ENCODE measurements around the gene MB21D2.

DNA sequence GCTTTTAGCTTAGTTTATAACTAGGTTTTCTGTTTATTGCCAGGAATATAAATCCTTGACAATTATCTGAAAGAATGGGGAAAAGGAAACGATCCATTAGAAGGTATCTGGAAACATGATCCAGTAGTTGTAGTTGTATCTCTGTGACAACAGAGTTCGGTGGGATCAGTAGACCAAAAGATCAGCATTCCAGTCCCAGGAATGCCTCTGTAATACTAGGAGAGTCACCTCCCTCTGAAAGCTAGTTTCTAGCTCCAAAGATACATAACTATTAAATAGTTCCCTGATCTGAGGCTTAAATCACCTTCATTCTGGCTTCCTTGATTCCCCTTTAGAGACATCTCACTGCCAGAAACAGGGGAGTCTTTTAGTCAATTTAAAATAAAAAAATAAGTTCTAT lies 34.1 kb downstream of the MB21D2 start:
- TF ChIP-seq, protein P1, sequence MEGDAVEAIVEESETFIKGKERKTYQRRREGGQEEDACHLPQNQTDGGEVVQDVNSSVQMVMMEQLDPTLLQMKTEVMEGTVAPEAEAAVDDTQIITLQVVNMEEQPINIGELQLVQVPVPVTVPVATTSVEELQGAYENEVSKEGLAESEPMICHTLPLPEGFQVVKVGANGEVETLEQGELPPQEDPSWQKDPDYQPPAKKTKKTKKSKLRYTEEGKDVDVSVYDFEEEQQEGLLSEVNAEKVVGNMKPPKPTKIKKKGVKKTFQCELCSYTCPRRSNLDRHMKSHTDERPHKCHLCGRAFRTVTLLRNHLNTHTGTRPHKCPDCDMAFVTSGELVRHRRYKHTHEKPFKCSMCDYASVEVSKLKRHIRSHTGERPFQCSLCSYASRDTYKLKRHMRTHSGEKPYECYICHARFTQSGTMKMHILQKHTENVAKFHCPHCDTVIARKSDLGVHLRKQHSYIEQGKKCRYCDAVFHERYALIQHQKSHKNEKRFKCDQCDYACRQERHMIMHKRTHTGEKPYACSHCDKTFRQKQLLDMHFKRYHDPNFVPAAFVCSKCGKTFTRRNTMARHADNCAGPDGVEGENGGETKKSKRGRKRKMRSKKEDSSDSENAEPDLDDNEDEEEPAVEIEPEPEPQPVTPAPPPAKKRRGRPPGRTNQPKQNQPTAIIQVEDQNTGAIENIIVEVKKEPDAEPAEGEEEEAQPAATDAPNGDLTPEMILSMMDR (IDR thresholded peaks at IDR 0.05; ENCODE audit: insufficient read depth, low read length, poor library complexity, severe bottlenecking) = no peak
- TF ChIP-seq EZH2phosphoT487 (conservative IDR thresholded peaks at IDR 0.05; ENCODE audit: low read length) = no peak

Data from SU-DHL-6 (cell line).